Heart left ventricle (tissue), 13 donors: Measurements from ENCODE around the gene TECPR1.

ENCODE experiments used
- CTCF ChIP-seq, 12 donors: fragments of 200-600 bp; sonication (generic) in 4 of 12; IDR thresholded peaks; one replicate each; pipeline versions ENCODE4 v1.5.0 to v1.8.0; 2018 to 2022; ENCODE audit warnings: antibody characterized with exemption in 12 of 12, mild to moderate bottlenecking in 5 of 12
- POLR2A ChIP-seq, 2 donors: fragments of 450-650 bp; IDR thresholded peaks; one replicate each; pipeline ENCODE4 v1.6.1; 2017; ENCODE audit warnings: antibody characterized with exemption in 2 of 2, mild to moderate bottlenecking in 2 of 2, moderate library complexity in 2 of 2
- donor health status: ischemic (EF 13 %, LVEDD 7.1; RV severe dilation, severe dysfunction).
- donor health status: DM: no; HTN: yes; CAD: no.
- donor health status: DM: no; HTN: no; CAD: no.
- donor health status: ischemic (EF 25% LVEDD 6.9; RV normal size, moderate dysfunction).
- donor health status: ischemic (EF 25% LVEDD 5.7; RV mildly dilated, moderate dysfunction).
- donor health status: ischemic (EF 35%, LVEDD 5.7; RV mildly dilated, moderate dysfunction).
- donor health status: nonischemic (EF 11% LVEDD 7.7; RV severe dilation, severe dysfunction).
- donor health status: DM: yes; HTN: yes; CAD: no.
- donor health status: PGD.
- donor health status: ischemic (EF 29% LVEDD 5.4; RV normal size, mild dysfunction).
- donor health status: nonischemic (EF 23%, LVEDD 6.1; RV moderate dilation, normal function).

GRCh38 chr7:98283127-98283886, 31.3 kb upstream of the TECPR1 start:
- TF ChIP-seq POLR2A (IDR thresholded peaks at IDR 0.05) (peak in 1 of 2 donors; percentile 29), CTCF (IDR thresholded peaks at IDR 0.05) (no peak)
